Medulla oblongata (tissue), 1 donor: ENCODE data around the gene MT1H.
"Not testable (repeated sequence)": the region's sequence is repeated elsewhere in the genome, so short reads cannot be mapped to it uniquely, and the experiment has no call there.

Source experiments
- DNase-seq: peaks from one replicate; pipeline ENCODE4 v3.0.0-alpha.2; 2015; ENCODE audit errors: extremely low spot score

MT1H gene

GRCh38 chr16:56665286-56666261 is 4.0 kb upstream of the MT1H start:
- not testable (repeated sequence) for DNase-seq

DNA sequence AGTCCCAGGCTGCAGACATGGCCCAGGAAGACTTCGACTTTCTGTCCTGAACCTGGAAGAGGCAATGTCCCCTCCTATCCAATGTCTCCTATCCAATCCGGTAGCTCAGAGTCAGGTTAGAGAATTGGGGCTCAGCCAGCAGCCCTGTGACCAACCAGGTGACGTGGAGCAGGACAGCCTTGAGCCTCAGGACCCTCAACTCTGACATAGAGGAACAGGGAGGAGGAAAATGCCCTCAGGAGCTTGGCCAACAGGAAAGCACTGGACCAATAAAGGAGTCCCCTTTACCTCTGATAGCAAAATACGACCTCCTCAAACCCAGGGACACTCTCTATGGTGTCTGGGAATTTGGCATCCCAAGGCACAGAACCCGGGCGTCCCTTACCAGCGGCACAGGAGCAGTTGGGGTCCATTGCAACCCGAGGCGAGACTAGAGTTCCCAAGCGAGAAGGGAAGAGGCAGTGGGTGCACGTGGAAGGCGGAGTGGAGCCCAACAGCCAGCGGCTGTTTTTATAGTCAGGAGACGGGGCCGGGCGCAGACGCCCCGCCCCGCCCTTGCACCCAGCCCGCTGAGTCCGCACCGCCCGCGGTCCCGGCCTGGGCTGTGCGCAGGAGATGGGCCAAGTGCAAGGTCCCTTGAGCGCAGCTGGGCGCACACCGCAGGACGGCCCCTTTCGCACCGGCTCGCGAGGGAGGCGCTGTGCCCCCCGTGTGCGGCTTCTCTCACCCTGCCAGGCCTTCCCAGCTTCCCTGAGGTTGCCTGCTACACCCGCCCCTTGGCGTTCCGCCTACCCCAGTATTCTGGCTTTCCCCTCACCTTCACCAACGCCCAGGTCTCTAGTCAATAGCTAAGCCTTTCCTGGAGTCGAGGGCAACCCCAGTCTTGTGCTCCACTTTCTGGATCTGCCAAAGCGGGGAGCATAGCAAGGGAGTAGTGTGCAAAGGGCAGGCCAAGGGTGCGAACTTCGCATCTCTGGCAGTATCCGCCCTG is 1.7 kb upstream of the MT1H start, which contains the start of gene MT1G:
MT1G (minus strand) TSS at position 485 of the 991 bp plus-strand sequence; CDS start at position 413, 72 bp downstream.
- DNase-seq = peak; percentile 21

GRCh38 chr16:56669840-56670619 is 416 bp downstream of the MT1H start:
- no peak for DNase-seq

GRCh38 chr16:56670620-56670934 is 963 bp downstream of the MT1H start:
- no peak for DNase-seq

GRCh38 chr16:56671691-56672090 is 2.1 kb downstream of the MT1H start:
- DNase-seq = not testable (repeated sequence)

DNA sequence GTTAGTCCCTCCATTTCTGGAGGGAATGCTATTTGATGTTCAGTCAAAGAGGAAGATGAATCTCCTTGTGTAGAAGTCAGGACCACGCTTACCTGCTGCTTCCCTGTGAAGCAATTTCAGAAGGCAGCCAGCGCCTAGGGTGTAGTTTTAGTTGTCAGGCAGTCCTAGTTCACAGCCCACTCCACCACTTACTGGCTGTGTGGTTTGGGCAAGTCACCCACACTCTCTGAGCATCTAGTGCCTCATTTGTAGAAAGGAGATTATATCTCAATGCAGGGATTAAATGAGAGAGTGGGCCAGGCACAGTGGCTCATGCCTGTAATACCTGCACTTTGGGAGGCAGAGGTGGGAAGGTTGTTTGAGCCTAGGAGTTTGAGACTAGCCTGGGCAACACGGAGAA is 2.6 kb downstream of the MT1H start:
- not testable (repeated sequence) for DNase-seq

DNA sequence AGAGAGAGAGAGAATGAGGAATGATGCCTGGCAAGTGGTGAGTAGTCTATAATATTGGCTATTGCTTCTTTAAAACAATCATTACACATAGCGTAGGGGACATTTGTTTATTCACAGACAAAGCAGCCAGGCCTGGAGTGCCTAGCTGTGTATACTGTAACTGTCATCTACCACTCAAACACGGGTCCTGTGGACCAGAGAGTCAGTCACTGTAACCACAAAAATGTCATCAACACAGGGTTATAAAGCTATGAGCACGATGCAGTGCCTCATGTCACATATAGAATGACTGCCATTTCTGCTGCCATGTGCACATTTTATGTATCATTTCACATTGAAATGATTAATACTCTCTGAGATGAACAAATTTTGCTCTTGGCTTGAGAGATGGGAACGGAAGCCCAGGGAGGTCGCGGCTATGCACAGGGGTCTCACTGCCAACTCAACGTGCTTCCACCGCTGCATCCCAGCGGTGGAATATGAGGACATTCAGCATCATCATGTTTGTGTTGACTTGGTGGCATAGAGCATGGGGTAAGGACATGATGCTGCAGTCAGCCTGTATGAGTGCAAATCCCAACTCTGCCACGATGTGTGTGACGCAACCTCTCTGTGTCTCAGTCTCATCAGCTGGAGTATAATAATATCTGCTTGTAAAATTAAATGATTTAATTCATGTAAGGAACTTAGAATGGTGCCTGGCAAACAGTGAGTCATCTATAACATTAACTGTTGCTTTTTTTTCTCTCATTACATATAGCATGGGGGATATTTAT is 3.3 kb downstream of the MT1H start:
- DNase-seq = no peak

GRCh38 chr16:56673921-56674320 is 4.3 kb downstream of the MT1H start:
- DNase-seq = peak; percentile 27

- not testable (repeated sequence) for DNase-seq
Measured at GRCh38 chr16:56674570-56674969, 5.0 kb downstream of the MT1H start.

- DNase-seq = no peak
Measured at GRCh38 chr16:56675685-56676210, 6.1 kb downstream of the MT1H start.

DNA sequence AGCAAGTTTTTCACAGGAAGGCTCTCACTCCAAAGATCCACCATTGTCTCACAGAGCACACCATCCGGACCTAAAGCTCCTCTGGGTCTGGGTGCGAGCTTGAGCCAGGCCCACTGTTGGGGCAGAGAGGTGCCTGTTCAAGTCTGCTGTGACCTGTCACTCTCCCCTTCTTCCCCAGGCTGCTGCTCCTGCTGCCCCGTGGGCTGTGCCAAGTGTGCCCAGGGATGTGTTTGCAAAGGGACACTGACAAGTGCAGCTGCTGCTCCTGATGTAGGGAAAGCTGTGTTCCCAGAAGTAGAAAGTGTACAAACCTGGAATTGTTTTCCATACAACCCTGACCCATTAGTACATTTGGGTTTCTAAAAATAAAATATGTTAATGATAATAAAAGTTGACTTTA is 7.9 kb downstream of the MT1H start:
- DNase-seq = no peak

- DNase-seq = no peak
Measured at GRCh38 chr16:56679078-56679730, 9.6 kb downstream of the MT1H start.

GRCh38 chr16:56679818-56680217 is 10.2 kb downstream of the MT1H start:
- no peak for DNase-seq

DNA sequence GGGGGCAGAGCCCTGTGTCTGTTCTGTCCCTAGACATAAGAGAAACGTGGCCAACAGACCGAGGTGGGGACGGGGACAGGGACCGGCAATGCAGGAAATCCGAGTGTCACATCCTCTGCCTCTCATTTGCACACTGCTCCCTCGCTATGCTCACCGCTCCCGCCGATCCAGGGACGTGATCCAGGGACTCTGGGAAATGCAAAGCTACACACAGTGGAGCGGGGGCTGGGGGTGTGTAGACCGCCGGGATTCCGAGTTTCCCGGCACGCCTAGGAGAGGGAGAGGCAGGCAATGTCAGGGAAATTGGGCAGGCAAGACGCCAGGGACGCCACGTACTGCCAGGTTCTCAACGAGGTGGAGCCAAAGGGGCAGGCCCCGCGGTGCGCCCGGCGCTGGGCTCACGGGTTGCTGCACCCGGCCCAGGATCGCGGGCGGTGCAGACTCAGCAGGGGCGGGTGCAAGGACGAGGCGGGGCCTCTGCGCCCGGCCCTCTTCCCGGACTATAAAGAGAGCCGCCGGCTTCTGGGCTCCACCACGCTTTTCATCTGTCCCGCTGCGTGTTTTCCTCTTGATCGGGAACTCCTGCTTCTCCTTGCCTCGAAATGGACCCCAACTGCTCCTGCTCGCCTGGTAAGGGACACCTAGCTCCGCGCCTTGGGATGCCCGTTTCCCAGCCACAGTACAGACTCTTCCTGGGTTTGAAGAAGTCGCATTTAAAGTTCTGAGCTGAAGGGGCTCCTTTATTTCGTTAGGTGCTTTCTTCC is 12.5 kb downstream of the MT1H start, which contains the start of gene MT1X:
MT1X (plus strand) TSS at position 532 of the 764 bp plus-strand sequence; CDS start at position 603, 71 bp downstream.
- DNase-seq = peak; percentile 91

DNA sequence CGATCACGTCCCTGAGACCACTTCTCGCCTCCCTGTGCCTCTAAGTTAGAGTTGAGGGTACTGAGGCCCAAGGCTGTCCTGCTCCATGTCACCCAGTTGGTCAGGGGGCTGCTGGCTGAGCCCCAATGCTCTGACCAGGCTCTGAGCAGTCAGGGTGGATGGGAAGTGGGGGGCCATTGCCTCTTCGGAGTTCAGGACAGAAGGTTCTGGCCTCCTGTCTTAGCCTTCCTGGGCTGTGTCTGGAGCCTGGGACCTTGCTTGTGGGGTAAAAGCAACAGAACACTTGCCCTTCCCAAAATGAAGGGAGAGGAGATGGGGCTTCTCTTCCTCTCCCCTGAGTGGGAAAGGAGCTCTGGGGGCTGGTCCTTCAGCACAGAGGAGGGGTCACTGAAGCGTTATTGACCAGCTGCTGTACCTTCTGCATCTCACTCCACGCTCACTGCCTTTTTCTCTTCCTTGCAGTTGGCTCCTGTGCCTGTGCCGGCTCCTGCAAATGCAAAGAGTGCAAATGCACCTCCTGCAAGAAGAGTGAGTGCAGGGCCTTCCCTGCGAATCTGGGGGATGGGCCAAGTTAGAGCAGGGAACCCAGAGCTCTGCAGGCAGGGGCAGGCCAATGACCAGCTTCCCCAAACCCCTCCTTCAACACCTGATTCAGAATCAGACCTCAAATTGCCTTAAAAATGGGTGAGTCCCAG is 13.2 kb downstream of the MT1H start:
- DNase-seq = no peak

- DNase-seq = no peak
Measured at GRCh38 chr16:56683424-56684172, 14.0 kb downstream of the MT1H start.

GRCh38 chr16:56684256-56684925 is 14.8 kb downstream of the MT1H start:
- peak; percentile 27 for DNase-seq
